DOHH2 (cell line): ENCODE results near the gene SH3GL3.

Experiments
- H3F3A ChIP-seq: fragments of 200-600 bp; sonication (generic), shearing (Covaris generic); 2 replicates; pipeline ENCODE4 v1.6.0; 2016; ENCODE audit warnings: antibody characterized with exemption, mild to moderate bottlenecking; ENCODE audit not compliant: control insufficient read depth, insufficient read depth
- H3K27ac ChIP-seq: fragments of 200-600 bp; sonication (generic); 2 replicates; pipeline ENCODE4 v1.5.1; 2014; ENCODE audit warnings: low read depth, mild to moderate bottlenecking, low read length, moderate library complexity
- H3K27me3 ChIP-seq: fragments of 200-600 bp; sonication (generic); 2 replicates; pipeline ENCODE4 v1.6.1; 2014; ENCODE audit warnings: mild to moderate bottlenecking, low read length, mixed read lengths; ENCODE audit not compliant: control insufficient read depth
- H3K36me3 ChIP-seq: fragments of 200-600 bp; sonication (generic); 2 replicates; pipeline ENCODE4 v1.6.1; 2014; ENCODE audit warnings: mild to moderate bottlenecking, low read length, moderate library complexity, mixed read lengths; ENCODE audit not compliant: control insufficient read depth
- H3K4me1 ChIP-seq: fragments of 200-600 bp; sonication (generic); 2 replicates; pipeline ENCODE4 v1.6.1; 2014; ENCODE audit warnings: mild to moderate bottlenecking, low read length, mixed read lengths; ENCODE audit not compliant: control insufficient read depth
- H3K4me2 ChIP-seq: fragments of 200-600 bp; sonication (generic); 2 replicates; pipeline ENCODE4 v1.6.0; 2014; ENCODE audit warnings: mild to moderate bottlenecking, low read length, moderate library complexity
- H3K4me3 ChIP-seq: fragments of 200-600 bp; sonication (generic); 2 replicates; pipeline ENCODE4 v1.5.1; 2014; ENCODE audit warnings: mild to moderate bottlenecking, low read length, mixed read lengths
- H3K79me2 ChIP-seq: fragments of 200-600 bp; sonication (generic); 2 replicates; pipeline ENCODE4 v1.6.1; 2014; ENCODE audit warnings: mild to moderate bottlenecking, low read length, mixed read lengths; ENCODE audit not compliant: control insufficient read depth
- H3K9me2 ChIP-seq: fragments of 200-600 bp; sonication (generic); replicated peaks from 2 replicates; pipeline ENCODE4 v1.6.1; 2014; ENCODE audit warnings: mild to moderate bottlenecking, low read length, mixed read lengths; ENCODE audit not compliant: control insufficient read depth
- H3K9me3 ChIP-seq: fragments of 200-600 bp; sonication (generic); 2 replicates; pipeline ENCODE4 v1.6.1; 2014; ENCODE audit warnings: antibody characterized with exemption, low read length, mixed read lengths; ENCODE audit not compliant: control insufficient read depth, insufficient read depth
- H4K20me1 ChIP-seq: fragments of 200-600 bp; sonication (generic); 2 replicates; pipeline ENCODE4 v1.6.0; 2014; ENCODE audit warnings: low read depth, mild to moderate bottlenecking, antibody characterized with exemption, low read length, moderate library complexity; ENCODE audit not compliant: control insufficient read depth, insufficient read depth
- CTCF ChIP-seq: fragments of 200-600 bp; sonication (generic); IDR thresholded peaks from one replicate; pipeline ENCODE4 v1.5.1; 2014; ENCODE audit warnings: antibody characterized with exemption, mild to moderate bottlenecking, low read depth, low read length; ENCODE audit not compliant: poor library complexity, severe bottlenecking
- EZH2phosphoT487 ChIP-seq: fragments of 200-600 bp; sonication (generic); IDR thresholded peaks from 2 replicates; pipeline ENCODE4 v1.6.1; 2017; ENCODE audit warnings: borderline replicate concordance, mild to moderate bottlenecking, antibody characterized with exemption, low read length, moderate library complexity, mixed read lengths

The SH3GL3 gene

GRCh38 chr15:83581381-83581780 is 134.2 kb downstream of the SH3GL3 start:
- no peaks in the 10 kb centered on the region for H3K36me3 ChIP-seq
- no peak overlapping the region for H3K4me2 ChIP-seq
- TF ChIP-seq CTCF (no peak), EZH2phosphoT487 (no peak)
- no peaks in the 10 kb centered on the region for H3K9me2 ChIP-seq
- no peaks in the 10 kb centered on the region for H3K4me1 ChIP-seq
- H4K20me1 ChIP-seq, result no peaks in the 10 kb centered on the region
- no peaks in the 10 kb centered on the region for H3F3A ChIP-seq
- no peaks in the 10 kb centered on the region for H3K9me3 ChIP-seq
- H3K79me2 ChIP-seq, result no peaks in the 10 kb centered on the region
- no peaks in the 10 kb centered on the region for H3K27me3 ChIP-seq
- no peak overlapping the region for H3K27ac ChIP-seq
- no peak overlapping the region for H3K4me3 ChIP-seq

- no peak overlapping the region for H3K4me3 ChIP-seq
- H4K20me1 ChIP-seq, result no peaks in the 10 kb centered on the region
- TF ChIP-seq EZH2phosphoT487, result no peak
- TF ChIP-seq CTCF, result no peak
- H3K9me3 ChIP-seq, result no peaks in the 10 kb centered on the region
- H3K36me3 ChIP-seq, result no peaks in the 10 kb centered on the region
- H3K27me3 ChIP-seq, result no peaks in the 10 kb centered on the region
- no peaks in the 10 kb centered on the region for H3K9me2 ChIP-seq
- H3K4me1 ChIP-seq, result no peaks in the 10 kb centered on the region
- no peak overlapping the region for H3K27ac ChIP-seq
- no peaks in the 10 kb centered on the region for H3F3A ChIP-seq
- no peak overlapping the region for H3K4me2 ChIP-seq
- H3K79me2 ChIP-seq, result no peaks in the 10 kb centered on the region
Measured at GRCh38 chr15:83582381-83582780, 135.2 kb downstream of the SH3GL3 start.

- TF ChIP-seq EZH2phosphoT487 (no peak), CTCF (no peak)
- Histone ChIP-seq H3K9me2 (no peaks in the 10 kb centered on the region), H3F3A (no peaks in the 10 kb centered on the region), H4K20me1 (no peaks in the 10 kb centered on the region), H3K4me2 (no peak overlapping the region), H3K4me3 (no peak overlapping the region), H3K9me3 (no peaks in the 10 kb centered on the region), H3K79me2 (no peaks in the 10 kb centered on the region), H3K27me3 (no peaks in the 10 kb centered on the region), H3K27ac (no peak overlapping the region), H3K36me3 (no peaks in the 10 kb centered on the region), H3K4me1 (no peaks in the 10 kb centered on the region)
Measured at GRCh38 chr15:83585601-83586335, 138.6 kb downstream of the SH3GL3 start.
